BLaER1 treated with 17β-estradiol and CSF1 and Interleukin-3, amounts not matched to agents 10 nM and 100 nM (cell line): ENCODE measurements around the gene GPR18.

Source experiments
- H3K27ac ChIP-seq, 11 experiments: shearing (Covaris generic); formaldehyde crosslinking; 2 replicates each; pipeline ENCODE4 v1.8.1; 2022
- H3K27me3 ChIP-seq, 11 experiments: shearing (Covaris generic); formaldehyde crosslinking; 2 replicates each; pipeline ENCODE4 v1.8.1; 2022
- H3K36me3 ChIP-seq, 11 experiments: shearing (Covaris generic); formaldehyde crosslinking; 2 replicates each; pipeline ENCODE4 v1.8.1; 2022
- H3K4me1 ChIP-seq, 10 experiments: shearing (Covaris generic); formaldehyde crosslinking; 2 replicates each; pipeline ENCODE4 v1.8.1; 2022
- H3K4me2 ChIP-seq, 11 experiments: shearing (Covaris generic); formaldehyde crosslinking; 2 replicates each; pipeline ENCODE4 v1.8.1; 2022
- H3K4me3 ChIP-seq, 10 experiments: shearing (Covaris generic); formaldehyde crosslinking; 2 replicates each; pipeline ENCODE4 v1.8.1; 2022
- H3K9ac ChIP-seq, 11 experiments: shearing (Covaris generic); formaldehyde crosslinking; 2 replicates each; pipeline ENCODE4 v1.8.1; 2022
- H3K9me3 ChIP-seq, 11 experiments: shearing (Covaris generic); formaldehyde crosslinking; replicated peaks in 1 of 11; 2 replicates each; pipeline ENCODE4 v1.8.1; 2022
- H4K20me1 ChIP-seq, 11 experiments: shearing (Covaris generic); formaldehyde crosslinking; 2 replicates each; pipeline ENCODE4 v1.8.1; 2022
- Cebpa-rat ChIP-seq, 11 experiments: shearing (Covaris generic); IDR thresholded peaks; 2 replicates each; pipeline ENCODE4 v1.8.1; 2022

The GPR18 gene

DNA sequence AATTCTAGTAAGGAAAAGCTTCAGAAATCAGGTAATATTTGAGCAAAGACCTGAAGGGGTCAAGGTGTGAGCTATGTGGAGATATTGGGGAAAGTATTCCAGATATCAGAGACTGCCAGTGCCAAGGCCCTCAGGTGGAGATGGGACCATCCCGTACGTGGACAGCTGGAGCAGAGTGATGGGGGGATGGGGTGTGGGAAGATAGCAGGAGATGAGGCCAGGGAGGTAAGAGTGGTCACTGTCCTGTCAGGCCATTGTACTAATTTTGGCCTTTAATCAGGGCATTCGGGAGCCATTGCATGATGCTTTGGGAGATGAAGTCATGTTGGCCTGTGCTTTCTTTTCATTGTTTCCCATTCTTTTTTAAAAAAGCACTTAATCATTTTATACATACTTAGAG lies 13.1 kb upstream of the GPR18 start:
- Histone ChIP-seq H4K20me1 (peaks cover 0 to 12% (median 2%) of the 10 kb centered on the region in 11 experiments; a peak in 5 of 22 replicates), H3K9ac (peak overlapping the region in 3 of 11 experiments; percentile 10 to 47 (median 16); a peak in 4 of 22 replicates), H3K9me3 (peaks cover 8 to 13% (median 10%) of the 10 kb centered on the region in 11 experiments; a peak in 21 of 22 replicates), H3K27ac (peak overlapping the region in 9 of 11 experiments; percentile 3 to 71 (median 57); a peak in 14 of 22 replicates), H3K4me2 (peak overlapping the region in 6 of 11 experiments; percentile 23 to 76 (median 54); a peak in 10 of 22 replicates), H3K4me1 (peaks cover 46 to 82% (median 71%) of the 10 kb centered on the region in 10 experiments), H3K27me3 (no peaks in the 10 kb centered on the region), H3K4me3 (no peak overlapping the region), H3K36me3 (peaks cover 27 to 69% (median 52%) of the 10 kb centered on the region in 11 experiments)
- TF ChIP-seq Cebpa-rat (IDR thresholded peaks at IDR 0.05), result no peak

DNA sequence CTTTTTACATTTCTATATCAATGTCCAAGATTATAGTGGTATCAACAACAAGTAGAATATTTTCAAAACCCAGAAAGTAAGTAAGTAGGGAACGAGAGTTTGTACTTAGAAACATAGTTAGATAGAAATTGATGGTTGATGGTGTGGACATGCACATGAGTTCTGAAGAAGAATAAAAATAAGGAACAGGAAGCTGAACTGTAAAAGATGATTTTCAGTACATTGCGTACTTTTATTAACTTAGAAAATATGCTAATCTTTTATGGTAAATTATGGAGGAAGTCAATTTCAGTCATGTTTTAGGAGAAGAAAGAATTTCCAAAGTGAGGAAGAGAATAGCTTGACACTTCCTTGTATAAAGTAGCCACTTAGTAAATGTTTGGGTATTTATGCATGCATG lies 12.3 kb upstream of the GPR18 start:
- Histone ChIP-seq H3K4me3 (no peak overlapping the region), H3K9me3 (peaks cover 8 to 13% (median 10%) of the 10 kb centered on the region in 11 experiments; a peak in 21 of 22 replicates), H3K4me2 (peak overlapping the region in 6 of 11 experiments; percentile 23 to 76 (median 54); a peak in 11 of 22 replicates), H3K36me3 (peaks cover 20 to 62% (median 45%) of the 10 kb centered on the region in 11 experiments), H3K27ac (peak overlapping the region in 9 of 11 experiments; percentile 25 to 71 (median 57); a peak in 15 of 22 replicates), H3K4me1 (peaks cover 48 to 80% (median 70%) of the 10 kb centered on the region in 10 experiments), H3K9ac (peak overlapping the region in 2 of 11 experiments; percentile 10 to 47; a peak in 4 of 22 replicates), H4K20me1 (peaks cover 0 to 12% (median 4%) of the 10 kb centered on the region in 11 experiments; a peak in 5 of 22 replicates), H3K27me3 (no peaks in the 10 kb centered on the region)
- no peak for TF ChIP-seq Cebpa-rat (IDR thresholded peaks at IDR 0.05)

DNA sequence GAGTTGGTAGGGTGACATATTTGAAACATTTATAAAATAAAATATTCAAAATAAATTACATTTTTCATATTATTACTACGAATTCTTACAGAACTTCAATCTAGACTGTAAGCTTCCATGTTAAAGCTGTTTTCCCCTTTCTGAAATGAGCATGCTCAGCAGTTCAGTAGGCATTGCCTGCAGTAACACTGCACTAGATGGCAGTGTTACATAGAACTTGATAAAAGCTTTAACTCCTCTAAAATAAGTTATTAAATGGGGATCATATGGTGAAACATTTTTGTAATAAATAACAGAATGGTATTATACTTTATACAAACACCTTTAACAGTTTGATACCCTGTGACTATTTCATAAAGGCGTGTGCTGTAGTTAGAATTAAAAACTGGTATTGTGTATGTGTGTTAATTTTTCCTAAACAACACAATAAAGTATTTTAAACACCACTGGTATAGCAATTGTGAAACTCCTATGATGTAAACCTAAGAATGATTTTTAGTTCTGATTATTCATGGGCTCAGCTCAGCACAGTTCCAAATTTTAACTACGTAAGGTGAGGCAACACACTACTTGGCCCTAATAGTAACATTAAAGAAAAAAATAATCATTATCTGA lies 11.6 kb upstream of the GPR18 start:
- Histone ChIP-seq H3K4me1 (peaks cover 48 to 80% (median 70%) of the 10 kb centered on the region in 10 experiments), H3K4me2 (peak overlapping the region in 5 of 11 experiments; percentile 23 to 76 (median 66); a peak in 8 of 22 replicates), H3K9me3 (peaks cover 8 to 13% (median 10%) of the 10 kb centered on the region in 11 experiments; a peak in 21 of 22 replicates), H4K20me1 (peaks cover 0 to 18% (median 4%) of the 10 kb centered on the region in 11 experiments; a peak in 5 of 22 replicates), H3K36me3 (peaks cover 16 to 64% (median 40%) of the 10 kb centered on the region in 11 experiments), H3K4me3 (no peak overlapping the region), H3K27me3 (no peaks in the 10 kb centered on the region), H3K27ac (peak overlapping the region in 9 of 11 experiments; percentile 25 to 71 (median 57); a peak in 15 of 22 replicates), H3K9ac (peak overlapping the region in 1 of 11 experiments; percentile 11; a peak in 2 of 22 replicates)
- TF ChIP-seq Cebpa-rat (IDR thresholded peaks at IDR 0.05), result no peak

DNA sequence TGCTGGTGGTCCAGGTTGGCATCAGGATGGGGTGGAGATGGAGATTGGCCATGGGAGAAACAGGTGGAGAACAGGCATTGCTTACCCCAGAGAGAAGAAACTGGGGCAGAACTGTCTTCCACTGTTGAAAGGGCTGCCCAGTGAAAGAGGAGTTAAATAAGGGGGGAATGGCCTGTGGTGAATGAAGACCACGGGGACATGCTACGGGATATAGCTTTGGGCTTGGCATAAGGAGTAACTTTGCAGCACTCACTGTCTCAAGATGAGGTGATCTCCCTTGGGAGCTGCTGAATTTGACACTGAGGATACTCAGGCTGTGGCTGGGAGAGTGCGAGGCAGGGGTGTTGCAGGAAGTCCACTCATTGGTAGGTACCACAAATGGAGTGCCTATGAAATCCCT lies 10.6 kb upstream of the GPR18 start:
- Histone ChIP-seq H3K9ac (peak overlapping the region in 2 of 11 experiments; percentile 24 to 25; a peak in 3 of 22 replicates), H3K4me2 (peak overlapping the region; percentile 2 to 74 (median 39); a peak in 18 of 22 replicates), H4K20me1 (peaks cover 0 to 27% (median 0%) of the 10 kb centered on the region in 11 experiments; a peak in 6 of 22 replicates), H3K27me3 (no peaks in the 10 kb centered on the region), H3K9me3 (peaks cover 8 to 13% (median 10%) of the 10 kb centered on the region in 11 experiments; a peak in 21 of 22 replicates), H3K4me3 (no peak overlapping the region), H3K4me1 (peaks cover 52 to 80% (median 72%) of the 10 kb centered on the region in 10 experiments), H3K27ac (peak overlapping the region in 5 of 11 experiments; percentile 14 to 49 (median 28); a peak in 8 of 22 replicates), H3K36me3 (peaks cover 12 to 61% (median 31%) of the 10 kb centered on the region in 11 experiments; a peak in 21 of 22 replicates)
- no peak for TF ChIP-seq Cebpa-rat (IDR thresholded peaks at IDR 0.05)

DNA sequence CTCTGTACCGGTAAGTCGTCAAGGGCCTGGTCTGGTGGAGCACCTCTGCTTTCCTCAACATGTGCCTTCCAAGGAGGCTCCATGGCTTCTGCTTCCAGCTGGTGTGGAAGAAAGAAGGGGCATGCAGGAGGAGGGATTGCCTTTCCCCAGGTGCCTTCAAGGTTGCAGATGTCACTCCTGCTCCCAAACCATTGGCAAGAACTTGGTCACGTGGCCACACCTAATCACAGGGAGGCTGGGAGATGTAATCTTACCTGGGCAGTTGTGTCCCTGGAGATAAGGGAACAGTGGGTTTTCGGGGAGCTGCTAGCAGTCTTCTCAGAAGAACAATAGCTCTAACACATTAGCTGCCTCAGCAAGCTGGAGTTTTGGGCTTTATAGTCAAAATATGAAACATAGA lies 9.7 kb upstream of the GPR18 start:
- peak overlapping the region in 4 of 11 experiments; percentile 3 to 11 (median 6); a peak in 3 of 22 replicates for H3K9ac ChIP-seq
- H3K4me2 ChIP-seq, result peak overlapping the region in 8 of 11 experiments; percentile 37 to 74 (median 50); a peak in 13 of 22 replicates
- H4K20me1 ChIP-seq, result peaks cover 0 to 28% (median 0%) of the 10 kb centered on the region in 11 experiments; a peak in 6 of 22 replicates
- no peak for TF ChIP-seq Cebpa-rat (IDR thresholded peaks at IDR 0.05)
- peaks cover 7 to 13% (median 10%) of the 10 kb centered on the region in 11 experiments; a peak in 21 of 22 replicates for H3K9me3 ChIP-seq
- no peak overlapping the region for H3K4me3 ChIP-seq
- H3K4me1 ChIP-seq, result peaks cover 60 to 89% (median 81%) of the 10 kb centered on the region in 10 experiments
- H3K27ac ChIP-seq, result peak overlapping the region in 8 of 11 experiments; percentile 2 to 49 (median 16); a peak in 10 of 22 replicates
- peaks cover 12 to 59% (median 34%) of the 10 kb centered on the region in 11 experiments; a peak in 21 of 22 replicates for H3K36me3 ChIP-seq
- H3K27me3 ChIP-seq, result no peaks in the 10 kb centered on the region

DNA sequence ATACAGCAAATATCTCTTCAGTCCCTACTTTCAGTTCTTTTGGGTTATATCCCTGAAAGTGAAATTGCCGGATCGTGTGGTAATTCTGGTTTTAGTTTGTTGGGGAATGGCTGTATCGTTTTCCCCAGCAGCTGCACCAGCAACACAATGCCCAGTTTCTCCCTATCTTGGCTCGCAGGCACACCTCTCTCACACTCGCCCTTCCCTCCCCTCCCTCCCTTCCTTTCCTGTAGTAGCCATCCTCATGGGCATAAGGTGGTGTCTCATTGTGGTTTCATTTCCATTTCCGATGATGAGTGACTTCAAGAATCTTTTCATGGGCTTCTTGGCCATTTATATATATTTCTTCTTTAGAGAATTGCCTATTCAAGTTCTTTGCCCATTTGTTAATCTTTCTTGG lies 8.6 kb upstream of the GPR18 start:
- Histone ChIP-seq H3K27me3 (no peaks in the 10 kb centered on the region), H3K4me1 (peaks cover 71 to 95% (median 89%) of the 10 kb centered on the region in 10 experiments)

DNA sequence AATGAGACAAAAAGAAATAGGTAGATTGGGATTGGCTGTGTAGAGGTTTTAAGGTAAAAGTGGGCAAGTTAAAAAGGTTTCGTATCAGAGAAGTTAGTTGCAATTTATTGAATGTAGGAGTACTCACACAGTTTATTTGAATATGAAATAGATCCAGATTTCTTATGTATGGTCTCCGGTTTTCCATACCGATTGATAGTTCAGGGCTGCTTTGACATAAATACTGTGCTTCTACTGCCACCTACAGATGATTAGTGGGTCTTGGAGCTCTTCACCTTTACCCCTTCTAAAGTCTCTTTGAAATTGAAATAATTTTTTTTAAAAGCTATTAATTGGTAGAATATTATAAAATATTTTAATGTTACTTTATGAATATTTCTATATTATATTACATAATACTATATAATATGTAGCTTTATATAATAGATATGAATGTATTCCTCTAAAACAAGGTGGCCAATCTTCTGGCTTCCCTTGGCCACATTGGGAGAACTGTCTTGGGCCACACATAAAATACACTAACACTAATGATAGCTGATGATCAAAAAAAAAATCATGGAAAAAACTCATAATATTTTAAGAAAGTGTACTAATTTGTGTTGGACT lies 7.7 kb upstream of the GPR18 start:
- H3K27me3 ChIP-seq, result no peaks in the 10 kb centered on the region
- H3K4me1 ChIP-seq, result peaks cover 80 to 98% (median 90%) of the 10 kb centered on the region in 10 experiments
- TF ChIP-seq Cebpa-rat (IDR thresholded peaks at IDR 0.05), result no peak
- no peaks in the 10 kb centered on the region for H3K9me3 ChIP-seq
- H3K4me3 ChIP-seq, result no peak overlapping the region
- peak overlapping the region in 7 of 11 experiments; percentile 45 to 93 (median 70); a peak in 10 of 22 replicates for H3K27ac ChIP-seq
- peak overlapping the region; percentile 28 to 91 (median 82); a peak in 18 of 22 replicates for H3K4me2 ChIP-seq
- H3K9ac ChIP-seq, result peak overlapping the region in 5 of 11 experiments; percentile 32 to 57 (median 42); a peak in 8 of 22 replicates
- peaks cover 0 to 32% (median 0%) of the 10 kb centered on the region in 11 experiments; a peak in 6 of 22 replicates for H4K20me1 ChIP-seq
- peaks cover 8 to 52% (median 24%) of the 10 kb centered on the region in 11 experiments; a peak in 20 of 22 replicates for H3K36me3 ChIP-seq

More for the DNA sequence above, 8.6 kb upstream of the GPR18 start:
- peaks cover 0 to 30% (median 0%) of the 10 kb centered on the region in 11 experiments; a peak in 6 of 22 replicates for H4K20me1 ChIP-seq
- no peak for TF ChIP-seq Cebpa-rat (IDR thresholded peaks at IDR 0.05)
- peak overlapping the region in 1 of 11 experiments; percentile 40; a peak in 2 of 22 replicates for H3K9ac ChIP-seq
- H3K36me3 ChIP-seq, result peaks cover 8 to 52% (median 28%) of the 10 kb centered on the region in 11 experiments; a peak in 21 of 22 replicates
- peaks cover 0 to 3% (median under 1%) of the 10 kb centered on the region in 11 experiments; a peak in 9 of 22 replicates for H3K9me3 ChIP-seq
- peak overlapping the region; percentile 14 to 74 (median 45); a peak in 20 of 22 replicates for H3K4me2 ChIP-seq
- no peak overlapping the region for H3K4me3 ChIP-seq
- H3K27ac ChIP-seq, result peak overlapping the region in 4 of 11 experiments; percentile 14 to 49 (median 20); a peak in 5 of 22 replicates
